AG09319 (cell line): ENCODE measurements around the gene CPZ.

ENCODE experiments used
- DNase-seq: peaks from one replicate; pipeline ENCODE4 v3.0.0-alpha.2; 2010; ENCODE audit warnings: low read depth; ENCODE audit errors: extremely low read depth
- CTCF ChIP-seq: IDR thresholded peaks from 2 replicates; pipeline ENCODE4 v1.5.1; 2011; ENCODE audit warnings: low read depth, mild to moderate bottlenecking, inconsistent platforms, low read length, moderate library complexity

CPZ gene

GRCh38 chr4:8592366-8593263 is at the start of gene CPZ:
TSS of gene CPZ (plus strand) at chr4:8592765. CDS start at chr4:8592834, 69 bp downstream.
- DNase-seq, result no peak

GRCh38 chr4:8542776-8543525 is 49.6 kb upstream of the CPZ start:
- TF ChIP-seq CTCF, result no peak
- no peak for DNase-seq

More at GRCh38 chr4:8592366-8593263, at the start of gene CPZ:
- TF ChIP-seq CTCF, result no peak

- no peak for TF ChIP-seq CTCF
Measured at GRCh38 chr4:8543623-8544022, 48.9 kb upstream of the CPZ start.

GRCh38 chr4:8544282-8544681 is 48.3 kb upstream of the CPZ start:
- no peak for TF ChIP-seq CTCF
- no peak for DNase-seq

More at GRCh38 chr4:8543623-8544022, 48.9 kb upstream of the CPZ start:
- DNase-seq, result no peak

- no peak for TF ChIP-seq CTCF
- no peak for DNase-seq
Measured at GRCh38 chr4:8544741-8545438, 47.7 kb upstream of the CPZ start.

- no peak for DNase-seq
- no peak for TF ChIP-seq CTCF
Measured at GRCh38 chr4:8545439-8545765, 47.2 kb upstream of the CPZ start.
